ENCODE results near the gene TSSK1B.

GRCh38 chr5:113387844-113388243 lies 46.9 kb downstream of the TSSK1B start:
- no peak for TF ChIP-seq POLR2A (IDR thresholded peaks at IDR 0.05; ENCODE audit: borderline replicate concordance, extremely low read depth, insufficient read depth, insufficient read length)
- no peak for TF ChIP-seq FOSL1 (IDR thresholded peaks at IDR 0.05; ENCODE audit: low read depth)
- TF ChIP-seq SP1 (IDR thresholded peaks at IDR 0.05; ENCODE audit: low read depth), result no peak
- no peak for TF ChIP-seq CTCF (IDR thresholded peaks at IDR 0.05 in 2 of 3, conservative IDR thresholded peaks at IDR 0.05 in 1 of 3; ENCODE audit: borderline replicate concordance in 1 of 3, insufficient read depth in 1 of 3, low read depth in 2 of 3, low read length in 2 of 3)
- no peak for TF ChIP-seq MAX (IDR thresholded peaks at IDR 0.05)
- TF ChIP-seq YY1 (IDR thresholded peaks at IDR 0.05; ENCODE audit: extremely low read depth, insufficient replicate concordance, low read depth, low read length), result no peak
- no peak for TF ChIP-seq EZH2 (IDR thresholded peaks at IDR 0.05)
- TF ChIP-seq EGR1 (IDR thresholded peaks at IDR 0.05; ENCODE audit: low read depth), result no peak
- no peak for TF ChIP-seq RAD21 (IDR thresholded peaks at IDR 0.05; ENCODE audit: low read depth)

Measured in HCT116 (cell line).